ENCODE results near the gene HBE1. TPM values are rescaled to one million over a fixed set of nuclear protein-coding genes. Genes with fewer than 3 reads are reported as not detected.

Gene HBE1
- total and polyA plus RNA-seq, 2 experiments from 2014 or later: not detected

DNA sequence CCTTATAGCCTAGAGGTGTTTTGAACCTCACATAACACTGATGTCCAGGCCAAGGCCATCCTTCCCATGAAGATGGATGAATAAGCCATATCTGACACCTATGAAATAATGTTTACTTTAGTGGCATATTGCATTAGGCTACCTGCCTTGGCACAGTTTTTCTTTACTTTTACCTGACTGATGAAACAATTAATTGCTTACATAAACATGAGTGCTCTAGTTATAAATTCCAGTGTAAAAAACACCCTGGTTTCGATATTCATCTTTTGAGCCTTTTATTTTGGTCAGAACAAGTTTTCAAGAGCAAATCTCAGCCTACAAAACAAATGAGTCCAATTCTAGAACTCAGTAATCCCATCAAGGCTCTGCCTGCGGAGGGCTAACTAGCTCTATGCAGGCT is 7.0 kb upstream of the HBE1 start:
- peaks cover 1% of the 10 kb centered on the region for H3K27me3 Mint-ChIP-seq (ENCODE audit: insufficient read depth, low read depth, poor library complexity)
- ATAC-seq: no peak
- TF ChIP-seq CREB1 (CRISPR knock-in tag; IDR thresholded peaks at IDR 0.05; ENCODE audit: low read depth) (no peak), EZH2 (IDR thresholded peaks at IDR 0.05; ENCODE audit: low read depth, unreplicated experiment) (no peak), STAT1 (IDR thresholded peaks at IDR 0.05; ENCODE audit: unreplicated experiment) (no peak), ZNF114 (CRISPR knock-in tag; IDR thresholded peaks at IDR 0.05) (no peak), EZH2phosphoT487 (IDR thresholded peaks at IDR 0.05; ENCODE audit: unreplicated experiment) (no peak), ZNF331 (CRISPR knock-in tag; IDR thresholded peaks at IDR 0.05; ENCODE audit: low read depth) (no peak), ETS1 (IDR thresholded peaks at IDR 0.05) (no peak), POLR2AphosphoS5 (IDR thresholded peaks at IDR 0.05; ENCODE audit: low read depth) (no peak), NANOG (IDR thresholded peaks at IDR 0.05; ENCODE audit: borderline replicate concordance) (no peak), JUNB (IDR thresholded peaks at IDR 0.05; ENCODE audit: unreplicated experiment) (no peak)
- TF ChIP-seq, protein P1, sequence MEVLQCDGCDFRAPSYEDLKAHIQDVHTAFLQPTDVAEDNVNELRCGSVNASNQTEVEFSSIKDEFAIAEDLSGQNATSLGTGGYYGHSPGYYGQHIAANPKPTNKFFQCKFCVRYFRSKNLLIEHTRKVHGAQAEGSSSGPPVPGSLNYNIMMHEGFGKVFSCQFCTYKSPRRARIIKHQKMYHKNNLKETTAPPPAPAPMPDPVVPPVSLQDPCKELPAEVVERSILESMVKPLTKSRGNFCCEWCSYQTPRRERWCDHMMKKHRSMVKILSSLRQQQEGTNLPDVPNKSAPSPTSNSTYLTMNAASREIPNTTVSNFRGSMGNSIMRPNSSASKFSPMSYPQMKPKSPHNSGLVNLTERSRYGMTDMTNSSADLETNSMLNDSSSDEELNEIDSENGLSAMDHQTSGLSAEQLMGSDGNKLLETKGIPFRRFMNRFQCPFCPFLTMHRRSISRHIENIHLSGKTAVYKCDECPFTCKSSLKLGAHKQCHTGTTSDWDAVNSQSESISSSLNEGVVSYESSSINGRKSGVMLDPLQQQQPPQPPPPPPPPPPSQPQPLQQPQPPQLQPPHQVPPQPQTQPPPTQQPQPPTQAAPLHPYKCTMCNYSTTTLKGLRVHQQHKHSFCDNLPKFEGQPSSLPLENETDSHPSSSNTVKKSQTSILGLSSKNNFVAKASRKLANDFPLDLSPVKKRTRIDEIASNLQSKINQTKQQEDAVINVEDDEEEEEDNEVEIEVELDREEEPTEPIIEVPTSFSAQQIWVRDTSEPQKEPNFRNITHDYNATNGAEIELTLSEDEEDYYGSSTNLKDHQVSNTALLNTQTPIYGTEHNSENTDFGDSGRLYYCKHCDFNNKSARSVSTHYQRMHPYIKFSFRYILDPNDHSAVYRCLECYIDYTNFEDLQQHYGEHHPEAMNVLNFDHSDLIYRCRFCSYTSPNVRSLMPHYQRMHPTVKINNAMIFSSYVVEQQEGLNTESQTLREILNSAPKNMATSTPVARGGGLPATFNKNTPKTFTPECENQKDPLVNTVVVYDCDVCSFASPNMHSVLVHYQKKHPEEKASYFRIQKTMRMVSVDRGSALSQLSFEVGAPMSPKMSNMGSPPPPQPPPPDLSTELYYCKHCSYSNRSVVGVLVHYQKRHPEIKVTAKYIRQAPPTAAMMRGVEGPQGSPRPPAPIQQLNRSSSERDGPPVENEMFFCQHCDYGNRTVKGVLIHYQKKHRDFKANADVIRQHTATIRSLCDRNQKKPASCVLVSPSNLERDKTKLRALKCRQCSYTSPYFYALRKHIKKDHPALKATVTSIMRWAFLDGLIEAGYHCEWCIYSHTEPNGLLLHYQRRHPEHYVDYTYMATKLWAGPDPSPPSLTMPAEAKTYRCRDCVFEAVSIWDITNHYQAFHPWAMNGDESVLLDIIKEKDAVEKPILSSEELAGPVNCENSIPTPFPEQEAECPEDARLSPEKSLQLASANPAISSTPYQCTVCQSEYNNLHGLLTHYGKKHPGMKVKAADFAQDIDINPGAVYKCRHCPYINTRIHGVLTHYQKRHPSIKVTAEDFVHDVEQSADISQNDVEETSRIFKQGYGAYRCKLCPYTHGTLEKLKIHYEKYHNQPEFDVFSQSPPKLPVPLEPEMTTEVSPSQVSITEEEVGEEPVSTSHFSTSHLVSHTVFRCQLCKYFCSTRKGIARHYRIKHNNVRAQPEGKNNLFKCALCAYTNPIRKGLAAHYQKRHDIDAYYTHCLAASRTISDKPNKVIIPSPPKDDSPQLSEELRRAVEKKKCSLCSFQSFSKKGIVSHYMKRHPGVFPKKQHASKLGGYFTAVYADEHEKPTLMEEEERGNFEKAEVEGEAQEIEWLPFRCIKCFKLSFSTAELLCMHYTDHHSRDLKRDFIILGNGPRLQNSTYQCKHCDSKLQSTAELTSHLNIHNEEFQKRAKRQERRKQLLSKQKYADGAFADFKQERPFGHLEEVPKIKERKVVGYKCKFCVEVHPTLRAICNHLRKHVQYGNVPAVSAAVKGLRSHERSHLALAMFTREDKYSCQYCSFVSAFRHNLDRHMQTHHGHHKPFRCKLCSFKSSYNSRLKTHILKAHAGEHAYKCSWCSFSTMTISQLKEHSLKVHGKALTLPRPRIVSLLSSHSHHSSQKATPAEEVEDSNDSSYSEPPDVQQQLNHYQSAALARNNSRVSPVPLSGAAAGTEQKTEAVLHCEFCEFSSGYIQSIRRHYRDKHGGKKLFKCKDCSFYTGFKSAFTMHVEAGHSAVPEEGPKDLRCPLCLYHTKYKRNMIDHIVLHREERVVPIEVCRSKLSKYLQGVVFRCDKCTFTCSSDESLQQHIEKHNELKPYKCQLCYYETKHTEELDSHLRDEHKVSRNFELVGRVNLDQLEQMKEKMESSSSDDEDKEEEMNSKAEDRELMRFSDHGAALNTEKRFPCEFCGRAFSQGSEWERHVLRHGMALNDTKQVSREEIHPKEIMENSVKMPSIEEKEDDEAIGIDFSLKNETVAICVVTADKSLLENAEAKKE (CRISPR knock-in tag; IDR thresholded peaks at IDR 0.05): no peak
- TF ChIP-seq, protein P2, sequence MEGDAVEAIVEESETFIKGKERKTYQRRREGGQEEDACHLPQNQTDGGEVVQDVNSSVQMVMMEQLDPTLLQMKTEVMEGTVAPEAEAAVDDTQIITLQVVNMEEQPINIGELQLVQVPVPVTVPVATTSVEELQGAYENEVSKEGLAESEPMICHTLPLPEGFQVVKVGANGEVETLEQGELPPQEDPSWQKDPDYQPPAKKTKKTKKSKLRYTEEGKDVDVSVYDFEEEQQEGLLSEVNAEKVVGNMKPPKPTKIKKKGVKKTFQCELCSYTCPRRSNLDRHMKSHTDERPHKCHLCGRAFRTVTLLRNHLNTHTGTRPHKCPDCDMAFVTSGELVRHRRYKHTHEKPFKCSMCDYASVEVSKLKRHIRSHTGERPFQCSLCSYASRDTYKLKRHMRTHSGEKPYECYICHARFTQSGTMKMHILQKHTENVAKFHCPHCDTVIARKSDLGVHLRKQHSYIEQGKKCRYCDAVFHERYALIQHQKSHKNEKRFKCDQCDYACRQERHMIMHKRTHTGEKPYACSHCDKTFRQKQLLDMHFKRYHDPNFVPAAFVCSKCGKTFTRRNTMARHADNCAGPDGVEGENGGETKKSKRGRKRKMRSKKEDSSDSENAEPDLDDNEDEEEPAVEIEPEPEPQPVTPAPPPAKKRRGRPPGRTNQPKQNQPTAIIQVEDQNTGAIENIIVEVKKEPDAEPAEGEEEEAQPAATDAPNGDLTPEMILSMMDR (conservative IDR thresholded peaks at IDR 0.05; ENCODE audit: low read depth in 2 of 2): no peak
- TF ChIP-seq, protein P3, sequence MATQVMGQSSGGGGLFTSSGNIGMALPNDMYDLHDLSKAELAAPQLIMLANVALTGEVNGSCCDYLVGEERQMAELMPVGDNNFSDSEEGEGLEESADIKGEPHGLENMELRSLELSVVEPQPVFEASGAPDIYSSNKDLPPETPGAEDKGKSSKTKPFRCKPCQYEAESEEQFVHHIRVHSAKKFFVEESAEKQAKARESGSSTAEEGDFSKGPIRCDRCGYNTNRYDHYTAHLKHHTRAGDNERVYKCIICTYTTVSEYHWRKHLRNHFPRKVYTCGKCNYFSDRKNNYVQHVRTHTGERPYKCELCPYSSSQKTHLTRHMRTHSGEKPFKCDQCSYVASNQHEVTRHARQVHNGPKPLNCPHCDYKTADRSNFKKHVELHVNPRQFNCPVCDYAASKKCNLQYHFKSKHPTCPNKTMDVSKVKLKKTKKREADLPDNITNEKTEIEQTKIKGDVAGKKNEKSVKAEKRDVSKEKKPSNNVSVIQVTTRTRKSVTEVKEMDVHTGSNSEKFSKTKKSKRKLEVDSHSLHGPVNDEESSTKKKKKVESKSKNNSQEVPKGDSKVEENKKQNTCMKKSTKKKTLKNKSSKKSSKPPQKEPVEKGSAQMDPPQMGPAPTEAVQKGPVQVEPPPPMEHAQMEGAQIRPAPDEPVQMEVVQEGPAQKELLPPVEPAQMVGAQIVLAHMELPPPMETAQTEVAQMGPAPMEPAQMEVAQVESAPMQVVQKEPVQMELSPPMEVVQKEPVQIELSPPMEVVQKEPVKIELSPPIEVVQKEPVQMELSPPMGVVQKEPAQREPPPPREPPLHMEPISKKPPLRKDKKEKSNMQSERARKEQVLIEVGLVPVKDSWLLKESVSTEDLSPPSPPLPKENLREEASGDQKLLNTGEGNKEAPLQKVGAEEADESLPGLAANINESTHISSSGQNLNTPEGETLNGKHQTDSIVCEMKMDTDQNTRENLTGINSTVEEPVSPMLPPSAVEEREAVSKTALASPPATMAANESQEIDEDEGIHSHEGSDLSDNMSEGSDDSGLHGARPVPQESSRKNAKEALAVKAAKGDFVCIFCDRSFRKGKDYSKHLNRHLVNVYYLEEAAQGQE (IDR thresholded peaks at IDR 0.05; ENCODE audit: unreplicated experiment): no peak
- H3K4me3 Mint-ChIP-seq: no peak overlapping the region
- H3K36me3 Mint-ChIP-seq (ENCODE audit: low read depth): no peaks in the 10 kb centered on the region
- H3K9me3 Mint-ChIP-seq: no peaks in the 10 kb centered on the region
- H2AFZ ChIP-seq: no peak overlapping the region
- no peaks in the 10 kb centered on the region for H3K27me3 ChIP-seq (ENCODE audit: insufficient read depth)
- no peak overlapping the region for H3K4me3 ChIP-seq
- H3F3A ChIP-seq (replicated peaks; ENCODE audit: low read depth): no peaks in the 10 kb centered on the region
- no peaks in the 10 kb centered on the region for H3K4me1 ChIP-seq (ENCODE audit: insufficient read depth)
- no peak overlapping the region for H3K27ac Mint-ChIP-seq
- no peaks in the 10 kb centered on the region for H3K9me2 ChIP-seq (ENCODE audit: insufficient read depth)
- DNase-seq (ENCODE audit: low spot score): no peak
- no peak overlapping the region for H3K27ac ChIP-seq (ENCODE audit: low read depth)
- H3K4me1 Mint-ChIP-seq: peaks cover 10% of the 10 kb centered on the region
- no peak overlapping the region for H3K4me2 ChIP-seq
- no peaks in the 10 kb centered on the region for H3K79me2 ChIP-seq (replicated peaks; ENCODE audit: insufficient read depth)
- no peaks in the 10 kb centered on the region for H4K20me1 ChIP-seq (replicated peaks; ENCODE audit: insufficient read depth)
- H3K36me3 ChIP-seq (ENCODE audit: insufficient read depth): no peaks in the 10 kb centered on the region
